ENCODE measurements around the gene OR56A1.

OR56A1 gene

GRCh38 chr11:5992150-5992549, 38.4 kb downstream of the OR56A1 start:
- no peak for DNase-seq (ENCODE audit: low read depth in 1 of 2, low spot score in 1 of 2)

- no peak for DNase-seq (ENCODE audit: low read depth in 1 of 2, low spot score in 1 of 2)
Observed at GRCh38 chr11:5989203-5989602, 41.4 kb downstream of the OR56A1 start.

- no peak for DNase-seq (ENCODE audit: low read depth in 1 of 2, low spot score in 1 of 2)
Observed at GRCh38 chr11:5986885-5987284, 43.7 kb downstream of the OR56A1 start, which contains the start of gene OR52L1. Gene OR52L1 (minus strand): TSS chr11:5986985. CDS start chr11:5986930, 55 bp downstream.

- no peak for DNase-seq (ENCODE audit: low read depth in 1 of 2, low spot score in 1 of 2)
Observed at GRCh38 chr11:5983443-5983842, 47.1 kb downstream of the OR56A1 start.

GRCh38 chr11:5973530-5973929, 57.0 kb downstream of the OR56A1 start:
- DNase-seq (ENCODE audit: low read depth in 1 of 2, low spot score in 1 of 2), result no peak

Measured in activated T-helper 1 cell treated with anti-CD3 and anti-CD28 coated beads, Interleukin-2, amount 50 U/mL, for 16 hours (primary cell).